ENCODE measurements around the gene ZBTB49.

Gene ZBTB49

GRCh38 chr4:4356106-4357041 is 66.3 kb downstream of the ZBTB49 start:
- peak; percentile 20 for DNase-seq (ENCODE audit: low read depth, low spot score)

DNA sequence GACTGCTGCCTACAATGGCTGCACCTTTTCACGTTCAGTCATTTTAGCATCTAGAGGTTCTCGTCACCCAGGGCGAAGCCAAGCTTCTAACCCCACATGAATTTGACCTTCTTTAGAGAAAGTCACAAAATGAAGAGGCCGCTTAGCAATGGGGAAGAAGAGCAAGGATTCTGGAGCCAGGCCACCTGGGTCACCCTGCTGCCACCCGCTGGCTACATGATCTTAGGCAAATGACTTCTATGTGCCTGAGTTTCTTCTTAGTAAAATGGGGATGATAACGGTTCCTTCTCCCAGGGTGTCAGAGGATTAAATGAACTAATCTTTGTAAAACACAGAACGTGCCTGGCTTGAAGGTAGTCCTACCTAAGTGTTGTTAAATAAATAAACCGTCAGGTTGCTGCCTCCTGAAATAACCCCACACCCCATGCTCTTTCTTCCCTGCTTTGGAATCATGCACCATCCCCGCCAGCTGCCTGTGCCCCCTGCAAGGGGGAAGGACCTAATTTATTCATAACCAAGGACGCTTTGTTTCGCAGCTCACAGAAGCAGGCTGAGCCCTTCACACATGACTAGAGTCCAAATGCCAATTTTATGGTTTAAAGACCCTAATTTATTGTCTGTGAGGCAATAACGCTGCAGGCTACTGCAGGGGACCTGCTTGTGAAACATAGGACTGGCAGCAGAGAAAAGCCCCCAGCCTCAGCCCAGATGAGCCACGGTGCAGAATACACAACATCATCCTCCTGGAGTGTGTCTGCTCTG is 68.2 kb downstream of the ZBTB49 start:
- DNase-seq (ENCODE audit: low read depth, low spot score), result no peak

DNA sequence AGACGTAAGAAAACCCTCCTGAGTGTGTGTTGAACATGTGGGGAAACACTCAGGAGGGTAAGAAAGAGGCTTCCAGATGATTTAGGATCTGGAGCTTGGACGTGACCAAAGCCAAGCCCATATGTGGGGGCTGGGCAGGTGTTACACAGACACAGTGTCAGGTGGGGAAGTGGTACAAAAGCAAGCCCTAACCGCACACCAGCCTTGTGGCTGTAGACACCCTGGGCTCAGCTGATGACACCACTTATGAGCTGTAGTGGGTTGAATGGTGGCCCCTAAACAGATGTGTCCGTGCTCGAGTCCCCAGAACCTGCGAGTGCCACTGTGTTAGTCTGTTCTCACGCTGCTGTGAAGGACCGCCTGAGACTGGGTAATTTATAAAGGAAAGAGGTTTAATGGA is 71.8 kb downstream of the ZBTB49 start:
- DNase-seq (ENCODE audit: low read depth, low spot score), result no peak

DNA sequence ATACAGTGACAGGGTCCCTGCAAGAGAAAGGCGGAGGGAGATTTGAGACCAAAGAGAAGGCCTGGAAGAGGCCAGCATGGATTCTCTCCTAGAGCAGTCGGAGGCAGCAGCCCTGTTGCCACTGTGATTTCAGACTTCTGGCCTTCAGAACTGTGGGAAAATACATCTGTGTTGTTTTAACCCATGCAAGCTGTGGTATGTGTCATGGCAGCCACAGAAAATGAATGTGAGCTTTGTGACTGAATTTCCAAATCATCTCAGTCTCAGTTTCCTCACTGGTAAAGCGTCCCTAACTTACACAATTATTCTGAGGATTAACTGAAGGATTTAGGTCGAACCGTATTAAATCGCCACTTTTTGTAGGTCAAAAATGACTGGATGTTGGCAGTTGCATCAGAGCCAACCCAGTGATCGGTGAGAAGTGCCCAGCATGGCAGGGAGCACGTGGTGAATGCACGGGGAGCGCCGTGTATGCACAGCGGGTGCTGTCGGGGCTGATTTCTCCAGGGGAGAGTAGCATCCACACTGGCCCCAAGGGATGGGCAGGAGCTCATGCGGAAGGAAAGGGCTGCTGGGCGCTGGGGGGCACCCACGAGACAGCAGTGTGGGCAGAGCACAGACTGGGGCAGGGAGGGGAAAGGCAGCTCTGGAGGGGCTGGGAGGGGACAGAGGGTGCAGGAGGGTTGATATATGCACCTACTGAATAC is 73.1 kb downstream of the ZBTB49 start:
- DNase-seq (ENCODE audit: low read depth, low spot score), result peak; percentile 33

- no peak for DNase-seq (ENCODE audit: low read depth, low spot score)
Measured at GRCh38 chr4:4364061-4364460, 74.0 kb downstream of the ZBTB49 start.

DNA sequence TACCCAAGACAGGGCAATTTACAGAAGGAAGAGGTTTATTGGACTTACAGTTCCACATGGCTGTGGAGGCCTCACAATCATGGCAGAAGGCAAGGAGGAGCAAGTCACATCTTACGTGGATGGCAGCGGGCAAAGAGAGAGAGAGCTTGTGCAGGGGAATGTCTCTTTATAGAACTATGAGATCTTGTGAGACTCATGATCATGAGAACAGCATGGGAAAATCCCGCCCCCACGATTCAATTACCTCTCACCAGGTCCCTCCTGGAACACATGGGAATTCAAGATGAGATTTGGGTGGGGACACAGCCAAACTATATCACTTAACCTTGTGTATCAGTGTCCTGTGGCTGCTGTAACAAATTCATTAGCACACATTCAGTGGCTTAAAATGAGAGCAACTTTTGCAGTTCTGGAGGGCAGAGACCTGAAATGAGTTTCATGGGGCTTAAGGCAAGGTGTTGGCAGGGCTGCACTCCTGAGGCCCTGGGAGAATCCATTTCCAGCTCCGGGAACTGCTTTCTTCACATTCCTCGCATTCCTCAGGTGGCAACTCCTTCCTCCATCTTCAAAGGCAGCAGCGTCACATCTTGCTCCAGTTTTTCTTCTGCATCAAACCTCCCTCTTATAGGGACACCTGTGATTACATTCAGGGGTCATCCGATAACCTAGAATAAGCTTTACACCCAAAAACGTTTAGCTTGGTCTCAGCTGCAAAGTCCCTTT is 74.6 kb downstream of the ZBTB49 start:
- no peak for DNase-seq (ENCODE audit: low read depth, low spot score)

DNA sequence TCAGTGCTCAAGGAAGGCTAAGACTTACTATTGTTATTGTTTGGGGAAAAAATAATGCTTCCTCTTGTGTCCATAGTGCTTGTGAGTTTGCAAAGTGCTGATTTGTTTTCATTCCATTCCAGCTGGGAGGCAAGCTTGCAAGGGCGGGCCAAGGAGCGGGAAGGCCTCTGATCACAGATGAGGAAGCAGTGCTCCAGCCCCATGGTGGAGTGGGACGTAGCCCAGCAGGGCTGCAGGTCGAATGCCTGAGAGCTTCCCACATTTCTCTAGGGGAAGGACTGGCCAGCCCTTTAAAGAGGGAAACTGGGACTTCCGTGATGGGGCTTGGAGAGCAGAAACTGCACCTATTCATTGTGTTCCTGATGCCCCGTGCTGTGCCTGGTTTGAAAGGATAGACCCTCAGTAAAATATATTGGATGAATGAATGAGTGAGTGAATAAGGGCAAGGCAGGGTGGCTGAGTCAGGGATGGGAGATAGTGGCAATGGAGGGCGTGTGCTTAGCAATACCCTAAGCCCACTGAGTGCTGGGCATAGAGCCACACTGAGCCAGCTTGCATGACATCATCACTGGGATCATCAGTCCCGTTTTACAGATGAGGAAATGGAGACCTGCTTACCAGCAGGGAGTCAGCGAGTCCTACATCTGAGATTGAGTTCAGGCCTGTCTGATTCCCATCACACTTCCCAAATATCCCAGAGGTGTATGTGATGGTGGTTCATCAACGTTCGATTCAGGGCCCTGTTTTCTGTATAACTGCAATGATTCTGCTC is 78.9 kb downstream of the ZBTB49 start:
- DNase-seq (ENCODE audit: low read depth, low spot score), result no peak

Data from astrocyte of the hippocampus (primary cell).